HCT116 (cell line): ENCODE results near the gene RUNX2. TPM values are rescaled to one million over a fixed set of nuclear protein-coding genes. Genes with fewer than 3 reads are reported as not detected.

ENCODE experiments used
- ATAC-seq: fragments of 200-7000 bp; cut with Tn5 transposase; 2 replicates; pipeline ENCODE4 v1.9.1; 2020; ENCODE audit warnings: mild to moderate bottlenecking, moderate library complexity
- BruUV-seq: library from RNA; stranded (reverse); fragments of 400-500 nt; replicated peaks from 2 replicates; lab custom pipeline; 2021; lab: Mats Ljungman, UMichigan
- CTCF ChIA-PET: fragments of 300-600 bp; sonication (Branson Sonifier 250); formaldehyde crosslinking; loops from one replicate; lab custom pipeline; 2021; ENCODE audit warnings: antibody characterized with exemption; lab: Charles Lee
- POLR2A ChIA-PET: fragments of 300-600, 350-600 bp; sonication (Branson Sonifier 250); formaldehyde crosslinking; loops from one replicate; lab custom pipeline; 2021; ENCODE audit warnings: antibody characterized with exemption; lab: Charles Lee
- RAD21 ChIA-PET, 2 experiments: fragments of 300-600 bp; sonication (Branson Sonifier 250); formaldehyde crosslinking; loops; one replicate each; lab custom pipeline; 2023; ENCODE audit warnings: low total read pairs in 2 of 2; ENCODE audit not compliant: uncharacterized antibody in 2 of 2, unreplicated experiment in 2 of 2, low non-redundant PET in 1 of 2; lab: Charles Lee
- DNase-seq: peaks from one replicate; pipeline ENCODE4 v3.0.0-alpha.2; 2010; ENCODE audit warnings: low read depth, low spot score
- H2AFZ ChIP-seq: fragments of 200-600 bp; shearing (Covaris generic), sonication (generic); 2 replicates; pipeline ENCODE4 v1.6.1; 2017; ENCODE audit warnings: low read depth, mixed run types, mixed read lengths, antibody characterized with exemption, low read length; ENCODE audit not compliant: poor library complexity, severe bottlenecking
- H3K27ac ChIP-seq: 2 replicates; pipeline ENCODE4 v1.5.1; 2012; ENCODE audit warnings: low read depth, low read length
- H3K27me3 ChIP-seq: fragments of 200-600 bp; sonication (generic); 2 replicates; pipeline ENCODE4 v1.6.1; 2016; ENCODE audit warnings: mixed run types, low read length, mixed read lengths; ENCODE audit not compliant: insufficient read depth
- H3K36me3 ChIP-seq, 2 experiments: fragments of 200-500 bp in 1 of 2; fragments of 200-600 bp in 1 of 2; sonication (Bioruptor generic) in 1 of 2; sonication (generic) in 1 of 2; 2 replicates each; pipeline versions ENCODE4 v1.5.1 to v1.6.1; 2014 to 2016; ENCODE audit warnings: low read length in 2 of 2, inconsistent platforms in 1 of 2, mixed read lengths in 1 of 2, mixed run types in 1 of 2; ENCODE audit not compliant: insufficient read depth in 2 of 2, control insufficient read depth in 1 of 2
- H3K4me1 ChIP-seq, 2 experiments: fragments of 200-600 bp in 1 of 2; sonication (generic) in 1 of 2; 2 replicates each; pipeline versions ENCODE4 v1.5.1 to v1.6.1; 2012 to 2017; ENCODE audit warnings: low read length in 2 of 2, inconsistent platforms in 1 of 2, mild to moderate bottlenecking in 1 of 2, mixed read lengths in 1 of 2, mixed run types in 1 of 2, moderate library complexity in 1 of 2; ENCODE audit not compliant: insufficient read depth in 2 of 2, control insufficient read depth in 1 of 2
- H3K4me2 ChIP-seq: fragments of 200-600 bp; sonication (generic); 2 replicates; pipeline ENCODE4 v1.6.1; 2017; ENCODE audit warnings: mixed run types, low read length, mixed read lengths
- H3K4me3 ChIP-seq, 2 experiments: fragments of 200-600 bp in 1 of 2; sonication (generic) in 1 of 2; replicated peaks in 1 of 2; 2 replicates each; pipeline ENCODE4 v1.5.1; 2011 to 2016; ENCODE audit warnings: low read length in 2 of 2, control low read depth in 1 of 2, low read depth in 1 of 2, mild to moderate bottlenecking in 1 of 2, mixed read lengths in 1 of 2, mixed run types in 1 of 2
- H3K79me2 ChIP-seq: fragments of 200-600 bp; sonication (generic); 2 replicates; pipeline ENCODE4 v1.6.1; 2017; ENCODE audit warnings: mild to moderate bottlenecking, mixed run types, low read length, moderate library complexity, mixed read lengths; ENCODE audit not compliant: insufficient read depth
- H3K9ac ChIP-seq: fragments of 200-600 bp; sonication (generic); 2 replicates; pipeline ENCODE4 v1.6.1; 2016; ENCODE audit warnings: low read length, mixed read lengths
- H3K9me2 ChIP-seq: fragments of 200-600 bp; sonication (generic), shearing (Covaris generic); 2 replicates; pipeline ENCODE4 v1.6.1; 2017; ENCODE audit warnings: mixed run types, mild to moderate bottlenecking, moderate library complexity; ENCODE audit not compliant: insufficient read depth
- H3K9me3 ChIP-seq, 2 experiments: fragments of 200-500 bp in 1 of 2; fragments of 200-600 bp in 1 of 2; sonication (Bioruptor generic) in 1 of 2; sonication (generic) in 1 of 2; 2 replicates each; pipeline ENCODE4 v1.6.1; 2014 to 2017; ENCODE audit warnings: low read length in 2 of 2, mixed read lengths in 2 of 2, inconsistent platforms in 1 of 2, low read depth in 1 of 2, mild to moderate bottlenecking in 1 of 2, mixed run types in 1 of 2, moderate library complexity in 1 of 2; ENCODE audit not compliant: control insufficient read depth in 1 of 2, insufficient read depth in 1 of 2
- H4K20me1 ChIP-seq: fragments of 200-600 bp; sonication (generic), shearing (Covaris generic); 2 replicates; pipeline ENCODE4 v1.6.1; 2017; ENCODE audit warnings: mixed run types, mild to moderate bottlenecking, moderate library complexity; ENCODE audit not compliant: insufficient read depth
- ELF1 ChIP-seq: IDR thresholded peaks from 2 replicates; pipeline ENCODE4 v1.6.1; 2012; ENCODE audit warnings: low read depth, borderline replicate concordance
- FOSL1 ChIP-seq: IDR thresholded peaks from 2 replicates; pipeline ENCODE4 v1.6.1; 2012; ENCODE audit warnings: low read depth
- JUND ChIP-seq: IDR thresholded peaks from 2 replicates; pipeline ENCODE4 v1.6.1; 2012
- MAX ChIP-seq: IDR thresholded peaks from 2 replicates; pipeline ENCODE4 v1.6.1; 2012
- POLR2AphosphoS5 ChIP-seq: IDR thresholded peaks from 2 replicates; pipeline ENCODE4 v1.6.1; 2011; ENCODE audit warnings: mild to moderate bottlenecking, low read depth, low read length, moderate library complexity
- RAD21 ChIP-seq: IDR thresholded peaks from 2 replicates; pipeline ENCODE4 v1.6.1; 2012; ENCODE audit warnings: low read depth, mild to moderate bottlenecking
- SRF ChIP-seq: IDR thresholded peaks from 2 replicates; pipeline ENCODE4 v1.6.1; 2012; ENCODE audit warnings: low read depth
- TCF7L2 ChIP-seq: IDR thresholded peaks from 2 replicates; pipeline ENCODE4 v1.7.0; 2011; ENCODE audit warnings: borderline replicate concordance, inconsistent platforms; ENCODE audit not compliant: insufficient read depth, insufficient read length; ENCODE audit errors: extremely low read depth
- ZBTB33 ChIP-seq: IDR thresholded peaks from 2 replicates; pipeline ENCODE4 v1.6.1; 2011; ENCODE audit warnings: mild to moderate bottlenecking, low read length, moderate library complexity; ENCODE audit not compliant: insufficient replicate concordance; ENCODE audit errors: extremely low read depth
- ZFX ChIP-seq: fragments of 450-650 bp; IDR thresholded peaks from 2 replicates; pipeline ENCODE4 v1.6.1; 2017
- intact Hi-C: fragments of 100-400 bp; cut with micrococcal nuclease; formaldehyde crosslinking; loops from 2 replicates; pipeline ENCODE4 v1.10.0; 2022
- total RNA-seq: library from RNA; stranded (reverse); gene quantifications from one replicate; pipeline ENCODE4 v1.2.1, GENCODE V29; 2021; ENCODE audit not compliant: unreplicated experiment
- TF ChIP-seq, protein P1 (sequence below): IDR thresholded peaks from 2 replicates; pipeline ENCODE4 v1.6.1; 2012; ENCODE audit warnings: low read depth

The RUNX2 gene
- total RNA-seq, 1 experiment from 2014 or later, result 1.1 TPM

DNA sequence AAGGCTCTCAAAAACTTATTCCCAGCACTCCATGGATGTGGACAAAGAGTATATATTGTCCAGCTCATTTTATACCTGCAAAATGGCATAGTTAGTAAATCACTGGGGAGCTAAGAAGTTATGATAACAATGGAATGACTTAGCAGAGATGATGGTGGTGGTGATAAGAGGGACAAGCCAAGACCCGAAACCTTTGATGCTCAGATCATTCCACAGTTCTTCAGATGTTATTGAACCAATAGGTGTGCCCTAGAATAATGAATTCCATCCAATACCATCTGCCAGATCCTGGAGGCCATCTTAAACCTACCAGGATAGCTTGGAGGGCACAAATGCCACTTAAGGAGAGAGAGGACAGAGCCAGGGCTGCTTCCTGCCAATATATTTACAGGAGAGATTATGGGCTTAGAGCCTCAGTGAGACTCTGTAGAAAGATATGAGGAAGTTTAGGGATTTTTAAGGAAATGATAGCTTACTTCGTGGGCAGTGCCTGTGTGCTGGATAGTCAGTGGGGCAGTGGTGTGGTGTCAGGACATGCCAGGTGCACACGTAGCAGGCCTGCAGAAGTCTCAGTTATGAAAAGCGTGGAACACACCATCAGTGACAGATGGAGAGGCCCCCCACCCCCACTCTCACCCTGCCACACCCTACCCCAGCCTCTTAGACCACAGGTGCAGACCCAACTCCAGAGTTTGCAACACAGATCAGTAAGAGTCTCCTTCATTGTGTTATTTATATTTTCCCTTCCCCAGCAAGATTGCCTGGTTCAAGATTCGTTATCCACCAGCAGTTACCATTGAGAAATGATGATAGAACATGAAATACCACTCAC, 259.3 kb downstream of the RUNX2 start:
- Histone ChIP-seq H4K20me1 (no peaks in the 10 kb centered on the region), H2AFZ (peak overlapping the region; percentile 57), H3K9me3 (no peaks in the 10 kb centered on the region), H3K4me2 (peak overlapping the region; percentile 36), H3K4me3 (no peak overlapping the region), H3K9ac (no peak overlapping the region), H3K79me2 (no peaks in the 10 kb centered on the region), H3K4me1 (peaks cover 7 to 25% of the 10 kb centered on the region in 2 experiments; a peak in 3 of 4 replicates), H3K36me3 (no peaks in the 10 kb centered on the region), H3K9me2 (no peaks in the 10 kb centered on the region), H3K27me3 (no peaks in the 10 kb centered on the region), H3K27ac (peak overlapping the region; percentile 6; the same call in 1 of the 2 replicates)
- intact Hi-C loops, result no loop called here
- BruUV-seq, result no TSS peak
- no peak for TF ChIP-seq ELF1
- TF ChIP-seq ZBTB33, result no peak
- TF ChIP-seq FOSL1, result no peak
- TF ChIP-seq ZFX, result no peak
- ChIA-PET RAD21 (no interaction called here), CTCF (no interaction called here), POLR2A (interaction anchor here (0.6 kb wide), 1 partner anchor 68 kb away, joined by 3 read pairs; no protein-coding TSS in a partner anchor)
- ATAC-seq, result peak; percentile 66
- no peak for DNase-seq

GRCh38 chr6:45589367-45589766, 261.2 kb downstream of the RUNX2 start:
- no peak for DNase-seq
- H3K4me3 ChIP-seq, result no peak overlapping the region
- RAD21 ChIA-PET, result no interaction called here
- ATAC-seq, result no peak
- H4K20me1 ChIP-seq, result no peaks in the 10 kb centered on the region
- H3K36me3 ChIP-seq, result no peaks in the 10 kb centered on the region
- CTCF ChIA-PET, result no interaction called here
- H3K9ac ChIP-seq, result no peak overlapping the region
- H3K9me3 ChIP-seq, result no peaks in the 10 kb centered on the region
- no peak overlapping the region for H3K27ac ChIP-seq
- H2AFZ ChIP-seq, result no peak overlapping the region
- POLR2A ChIA-PET, result no interaction called here
- H3K79me2 ChIP-seq, result no peaks in the 10 kb centered on the region
- no peak overlapping the region for H3K4me2 ChIP-seq
- H3K9me2 ChIP-seq, result no peaks in the 10 kb centered on the region
- intact Hi-C loops, result no loop called here
- peaks cover 7 to 25% of the 10 kb centered on the region in 2 experiments; a peak in 3 of 4 replicates for H3K4me1 ChIP-seq
- no peaks in the 10 kb centered on the region for H3K27me3 ChIP-seq
- BruUV-seq, result no TSS peak
- TF ChIP-seq, protein P1, sequence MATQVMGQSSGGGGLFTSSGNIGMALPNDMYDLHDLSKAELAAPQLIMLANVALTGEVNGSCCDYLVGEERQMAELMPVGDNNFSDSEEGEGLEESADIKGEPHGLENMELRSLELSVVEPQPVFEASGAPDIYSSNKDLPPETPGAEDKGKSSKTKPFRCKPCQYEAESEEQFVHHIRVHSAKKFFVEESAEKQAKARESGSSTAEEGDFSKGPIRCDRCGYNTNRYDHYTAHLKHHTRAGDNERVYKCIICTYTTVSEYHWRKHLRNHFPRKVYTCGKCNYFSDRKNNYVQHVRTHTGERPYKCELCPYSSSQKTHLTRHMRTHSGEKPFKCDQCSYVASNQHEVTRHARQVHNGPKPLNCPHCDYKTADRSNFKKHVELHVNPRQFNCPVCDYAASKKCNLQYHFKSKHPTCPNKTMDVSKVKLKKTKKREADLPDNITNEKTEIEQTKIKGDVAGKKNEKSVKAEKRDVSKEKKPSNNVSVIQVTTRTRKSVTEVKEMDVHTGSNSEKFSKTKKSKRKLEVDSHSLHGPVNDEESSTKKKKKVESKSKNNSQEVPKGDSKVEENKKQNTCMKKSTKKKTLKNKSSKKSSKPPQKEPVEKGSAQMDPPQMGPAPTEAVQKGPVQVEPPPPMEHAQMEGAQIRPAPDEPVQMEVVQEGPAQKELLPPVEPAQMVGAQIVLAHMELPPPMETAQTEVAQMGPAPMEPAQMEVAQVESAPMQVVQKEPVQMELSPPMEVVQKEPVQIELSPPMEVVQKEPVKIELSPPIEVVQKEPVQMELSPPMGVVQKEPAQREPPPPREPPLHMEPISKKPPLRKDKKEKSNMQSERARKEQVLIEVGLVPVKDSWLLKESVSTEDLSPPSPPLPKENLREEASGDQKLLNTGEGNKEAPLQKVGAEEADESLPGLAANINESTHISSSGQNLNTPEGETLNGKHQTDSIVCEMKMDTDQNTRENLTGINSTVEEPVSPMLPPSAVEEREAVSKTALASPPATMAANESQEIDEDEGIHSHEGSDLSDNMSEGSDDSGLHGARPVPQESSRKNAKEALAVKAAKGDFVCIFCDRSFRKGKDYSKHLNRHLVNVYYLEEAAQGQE, result no peak
- TF ChIP-seq RAD21 (no peak), SRF (no peak), POLR2AphosphoS5 (no peak), MAX (no peak), TCF7L2 (no peak), JUND (no peak), FOSL1 (no peak), ZFX (no peak)
